GM23338 (cell line): ENCODE data around the gene CDKL1. TPM values are rescaled to one million over a fixed set of nuclear protein-coding genes. Genes with fewer than 3 reads are reported as not detected.

ENCODE experiments used
- ATAC-seq: fragments of 200-7000 bp; cut with Tn5 transposase; 3 replicates; pipeline ENCODE4 v1.9.1; 2020
- DNase-seq: peaks from one replicate; pipeline ENCODE4 v3.0.0-alpha.2; 2015; ENCODE audit warnings: low spot score
- H2AFZ ChIP-seq: fragments of 200-600 bp; sonication (generic); 2 replicates; pipeline ENCODE4 v1.8.0; 2016; ENCODE audit warnings: antibody characterized with exemption, mild to moderate bottlenecking, moderate library complexity
- H3F3A ChIP-seq: fragments of 200-600 bp; sonication (generic); replicated peaks from 2 replicates; pipeline ENCODE4 v1.8.0; 2017; ENCODE audit warnings: antibody characterized with exemption, mixed run types, low read depth
- H3K27ac ChIP-seq: fragments of 200-600 bp; sonication (generic); 2 replicates; pipeline ENCODE4 v1.6.1; 2016; ENCODE audit warnings: low read depth
- H3K27me3 ChIP-seq: fragments of 200-600 bp; sonication (generic); 2 replicates; pipeline ENCODE4 v1.8.0; 2016; ENCODE audit warnings: mild to moderate bottlenecking, mixed run types, moderate library complexity; ENCODE audit not compliant: insufficient read depth
- H3K36me3 ChIP-seq: fragments of 200-600 bp; sonication (generic); 2 replicates; pipeline ENCODE4 v1.8.0; 2016; ENCODE audit warnings: mild to moderate bottlenecking; ENCODE audit not compliant: insufficient read depth
- H3K4me1 ChIP-seq: fragments of 200-600 bp; sonication (generic); 2 replicates; pipeline ENCODE4 v1.8.0; 2016; ENCODE audit warnings: mild to moderate bottlenecking, moderate library complexity; ENCODE audit not compliant: insufficient read depth
- H3K4me2 ChIP-seq: fragments of 200-600 bp; sonication (generic); 2 replicates; pipeline ENCODE4 v1.7.1; 2017; ENCODE audit warnings: mixed run types
- H3K4me3 ChIP-seq: fragments of 200-600 bp; sonication (generic); 2 replicates; pipeline ENCODE4 v1.6.1; 2016; ENCODE audit warnings: mixed run types
- H3K79me2 ChIP-seq: fragments of 200-600 bp; sonication (generic); replicated peaks from 2 replicates; pipeline ENCODE4 v1.8.0; 2017; ENCODE audit warnings: mild to moderate bottlenecking; ENCODE audit not compliant: insufficient read depth
- H3K9me2 ChIP-seq: fragments of 200-600 bp; sonication (generic); 2 replicates; pipeline ENCODE4 v1.8.0; 2017; ENCODE audit not compliant: insufficient read depth
- H4K20me1 ChIP-seq: fragments of 200-600 bp; sonication (generic); replicated peaks from 2 replicates; pipeline ENCODE4 v1.8.0; 2017; ENCODE audit warnings: mild to moderate bottlenecking; ENCODE audit not compliant: insufficient read depth
- H3K27ac Mint-ChIP-seq: 2 replicates; pipeline ENCODE4 v1.8.0; 2020; ENCODE audit warnings: inconsistent platforms, mild to moderate bottlenecking, moderate library complexity, mixed read lengths
- H3K27me3 Mint-ChIP-seq: 3 replicates; pipeline ENCODE4 v1.8.0; 2022; ENCODE audit warnings: low read depth, mild to moderate bottlenecking, moderate library complexity, mixed read lengths, inconsistent platforms; ENCODE audit not compliant: insufficient read depth, poor library complexity
- H3K36me3 Mint-ChIP-seq: 3 replicates; pipeline ENCODE4 v1.8.0; 2021; ENCODE audit warnings: low read depth, mild to moderate bottlenecking, inconsistent platforms, moderate library complexity, mixed read lengths
- H3K4me1 Mint-ChIP-seq: 3 replicates; pipeline ENCODE4 v1.8.0; 2020; ENCODE audit warnings: mild to moderate bottlenecking, inconsistent platforms, mixed read lengths
- H3K4me3 Mint-ChIP-seq: 3 replicates; pipeline ENCODE4 v1.8.0; 2021; ENCODE audit warnings: moderate library complexity, mild to moderate bottlenecking, inconsistent platforms, mixed read lengths
- H3K9me3 Mint-ChIP-seq: 3 replicates; pipeline ENCODE4 v1.8.0; 2020; ENCODE audit warnings: moderate library complexity, mild to moderate bottlenecking, inconsistent platforms, mixed read lengths
- CREB1 ChIP-seq: fragments of 250-450 bp; sonication (Bioruptor Pico); IDR thresholded peaks from 2 replicates; pipeline ENCODE4 v1.5.0; 2020; ENCODE audit warnings: low read depth, mild to moderate bottlenecking, moderate library complexity
- JUNB ChIP-seq: IDR thresholded peaks from one replicate; pipeline ENCODE4 v1.6.1; 2016; ENCODE audit warnings: antibody characterized with exemption; ENCODE audit not compliant: unreplicated experiment
- ZNF114 ChIP-seq: fragments of 250-450 bp; sonication (Bioruptor Pico); IDR thresholded peaks from 2 replicates; pipeline ENCODE4 v1.5.0; 2020; ENCODE audit warnings: mild to moderate bottlenecking, moderate library complexity
- ZNF331 ChIP-seq: fragments of 250-450 bp; sonication (Bioruptor Pico); IDR thresholded peaks from 2 replicates; pipeline ENCODE4 v1.5.0; 2020; ENCODE audit warnings: low read depth, mild to moderate bottlenecking, moderate library complexity
- polyA plus RNA-seq: library from polyadenylated mRNA; unstranded; fragments of >200 nt; fragmentation: Nextera tagmentation; extraction: Ambion mirVana; gene quantifications from 2 replicates; pipeline ENCODE4 v1.2.1, GENCODE V29; 2016
- total RNA-seq: library from RNA; depleted of rRNA; stranded (reverse); fragments of >200 nt; shearing (Covaris generic); gene quantifications from 2 replicates; pipeline ENCODE4 v1.2.3, GENCODE V29; 2014
- TF ChIP-seq, protein P1 (sequence below): fragments of 250-450 bp; sonication (Bioruptor Pico); IDR thresholded peaks from 2 replicates; pipeline ENCODE4 v1.5.0; 2020; ENCODE audit warnings: mild to moderate bottlenecking, moderate library complexity
- TF ChIP-seq, protein P2 (sequence below): IDR thresholded peaks from one replicate; pipeline ENCODE4 v1.6.1; 2018; ENCODE audit warnings: antibody characterized with exemption; ENCODE audit not compliant: unreplicated experiment

CDKL1 gene
- total and polyA plus RNA-seq, 2 experiments from 2014 or later = 0.52 TPM

GRCh38 chr14:50353126-50353525, 43.6 kb downstream of the CDKL1 start (continued):
- TF ChIP-seq, protein P1, sequence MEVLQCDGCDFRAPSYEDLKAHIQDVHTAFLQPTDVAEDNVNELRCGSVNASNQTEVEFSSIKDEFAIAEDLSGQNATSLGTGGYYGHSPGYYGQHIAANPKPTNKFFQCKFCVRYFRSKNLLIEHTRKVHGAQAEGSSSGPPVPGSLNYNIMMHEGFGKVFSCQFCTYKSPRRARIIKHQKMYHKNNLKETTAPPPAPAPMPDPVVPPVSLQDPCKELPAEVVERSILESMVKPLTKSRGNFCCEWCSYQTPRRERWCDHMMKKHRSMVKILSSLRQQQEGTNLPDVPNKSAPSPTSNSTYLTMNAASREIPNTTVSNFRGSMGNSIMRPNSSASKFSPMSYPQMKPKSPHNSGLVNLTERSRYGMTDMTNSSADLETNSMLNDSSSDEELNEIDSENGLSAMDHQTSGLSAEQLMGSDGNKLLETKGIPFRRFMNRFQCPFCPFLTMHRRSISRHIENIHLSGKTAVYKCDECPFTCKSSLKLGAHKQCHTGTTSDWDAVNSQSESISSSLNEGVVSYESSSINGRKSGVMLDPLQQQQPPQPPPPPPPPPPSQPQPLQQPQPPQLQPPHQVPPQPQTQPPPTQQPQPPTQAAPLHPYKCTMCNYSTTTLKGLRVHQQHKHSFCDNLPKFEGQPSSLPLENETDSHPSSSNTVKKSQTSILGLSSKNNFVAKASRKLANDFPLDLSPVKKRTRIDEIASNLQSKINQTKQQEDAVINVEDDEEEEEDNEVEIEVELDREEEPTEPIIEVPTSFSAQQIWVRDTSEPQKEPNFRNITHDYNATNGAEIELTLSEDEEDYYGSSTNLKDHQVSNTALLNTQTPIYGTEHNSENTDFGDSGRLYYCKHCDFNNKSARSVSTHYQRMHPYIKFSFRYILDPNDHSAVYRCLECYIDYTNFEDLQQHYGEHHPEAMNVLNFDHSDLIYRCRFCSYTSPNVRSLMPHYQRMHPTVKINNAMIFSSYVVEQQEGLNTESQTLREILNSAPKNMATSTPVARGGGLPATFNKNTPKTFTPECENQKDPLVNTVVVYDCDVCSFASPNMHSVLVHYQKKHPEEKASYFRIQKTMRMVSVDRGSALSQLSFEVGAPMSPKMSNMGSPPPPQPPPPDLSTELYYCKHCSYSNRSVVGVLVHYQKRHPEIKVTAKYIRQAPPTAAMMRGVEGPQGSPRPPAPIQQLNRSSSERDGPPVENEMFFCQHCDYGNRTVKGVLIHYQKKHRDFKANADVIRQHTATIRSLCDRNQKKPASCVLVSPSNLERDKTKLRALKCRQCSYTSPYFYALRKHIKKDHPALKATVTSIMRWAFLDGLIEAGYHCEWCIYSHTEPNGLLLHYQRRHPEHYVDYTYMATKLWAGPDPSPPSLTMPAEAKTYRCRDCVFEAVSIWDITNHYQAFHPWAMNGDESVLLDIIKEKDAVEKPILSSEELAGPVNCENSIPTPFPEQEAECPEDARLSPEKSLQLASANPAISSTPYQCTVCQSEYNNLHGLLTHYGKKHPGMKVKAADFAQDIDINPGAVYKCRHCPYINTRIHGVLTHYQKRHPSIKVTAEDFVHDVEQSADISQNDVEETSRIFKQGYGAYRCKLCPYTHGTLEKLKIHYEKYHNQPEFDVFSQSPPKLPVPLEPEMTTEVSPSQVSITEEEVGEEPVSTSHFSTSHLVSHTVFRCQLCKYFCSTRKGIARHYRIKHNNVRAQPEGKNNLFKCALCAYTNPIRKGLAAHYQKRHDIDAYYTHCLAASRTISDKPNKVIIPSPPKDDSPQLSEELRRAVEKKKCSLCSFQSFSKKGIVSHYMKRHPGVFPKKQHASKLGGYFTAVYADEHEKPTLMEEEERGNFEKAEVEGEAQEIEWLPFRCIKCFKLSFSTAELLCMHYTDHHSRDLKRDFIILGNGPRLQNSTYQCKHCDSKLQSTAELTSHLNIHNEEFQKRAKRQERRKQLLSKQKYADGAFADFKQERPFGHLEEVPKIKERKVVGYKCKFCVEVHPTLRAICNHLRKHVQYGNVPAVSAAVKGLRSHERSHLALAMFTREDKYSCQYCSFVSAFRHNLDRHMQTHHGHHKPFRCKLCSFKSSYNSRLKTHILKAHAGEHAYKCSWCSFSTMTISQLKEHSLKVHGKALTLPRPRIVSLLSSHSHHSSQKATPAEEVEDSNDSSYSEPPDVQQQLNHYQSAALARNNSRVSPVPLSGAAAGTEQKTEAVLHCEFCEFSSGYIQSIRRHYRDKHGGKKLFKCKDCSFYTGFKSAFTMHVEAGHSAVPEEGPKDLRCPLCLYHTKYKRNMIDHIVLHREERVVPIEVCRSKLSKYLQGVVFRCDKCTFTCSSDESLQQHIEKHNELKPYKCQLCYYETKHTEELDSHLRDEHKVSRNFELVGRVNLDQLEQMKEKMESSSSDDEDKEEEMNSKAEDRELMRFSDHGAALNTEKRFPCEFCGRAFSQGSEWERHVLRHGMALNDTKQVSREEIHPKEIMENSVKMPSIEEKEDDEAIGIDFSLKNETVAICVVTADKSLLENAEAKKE (CRISPR knock-in tag) = no peak
- TF ChIP-seq, protein P2, sequence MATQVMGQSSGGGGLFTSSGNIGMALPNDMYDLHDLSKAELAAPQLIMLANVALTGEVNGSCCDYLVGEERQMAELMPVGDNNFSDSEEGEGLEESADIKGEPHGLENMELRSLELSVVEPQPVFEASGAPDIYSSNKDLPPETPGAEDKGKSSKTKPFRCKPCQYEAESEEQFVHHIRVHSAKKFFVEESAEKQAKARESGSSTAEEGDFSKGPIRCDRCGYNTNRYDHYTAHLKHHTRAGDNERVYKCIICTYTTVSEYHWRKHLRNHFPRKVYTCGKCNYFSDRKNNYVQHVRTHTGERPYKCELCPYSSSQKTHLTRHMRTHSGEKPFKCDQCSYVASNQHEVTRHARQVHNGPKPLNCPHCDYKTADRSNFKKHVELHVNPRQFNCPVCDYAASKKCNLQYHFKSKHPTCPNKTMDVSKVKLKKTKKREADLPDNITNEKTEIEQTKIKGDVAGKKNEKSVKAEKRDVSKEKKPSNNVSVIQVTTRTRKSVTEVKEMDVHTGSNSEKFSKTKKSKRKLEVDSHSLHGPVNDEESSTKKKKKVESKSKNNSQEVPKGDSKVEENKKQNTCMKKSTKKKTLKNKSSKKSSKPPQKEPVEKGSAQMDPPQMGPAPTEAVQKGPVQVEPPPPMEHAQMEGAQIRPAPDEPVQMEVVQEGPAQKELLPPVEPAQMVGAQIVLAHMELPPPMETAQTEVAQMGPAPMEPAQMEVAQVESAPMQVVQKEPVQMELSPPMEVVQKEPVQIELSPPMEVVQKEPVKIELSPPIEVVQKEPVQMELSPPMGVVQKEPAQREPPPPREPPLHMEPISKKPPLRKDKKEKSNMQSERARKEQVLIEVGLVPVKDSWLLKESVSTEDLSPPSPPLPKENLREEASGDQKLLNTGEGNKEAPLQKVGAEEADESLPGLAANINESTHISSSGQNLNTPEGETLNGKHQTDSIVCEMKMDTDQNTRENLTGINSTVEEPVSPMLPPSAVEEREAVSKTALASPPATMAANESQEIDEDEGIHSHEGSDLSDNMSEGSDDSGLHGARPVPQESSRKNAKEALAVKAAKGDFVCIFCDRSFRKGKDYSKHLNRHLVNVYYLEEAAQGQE = no peak
- TF ChIP-seq CREB1 (CRISPR knock-in tag) = no peak
- no peak for TF ChIP-seq ZNF114 (CRISPR knock-in tag)

DNA sequence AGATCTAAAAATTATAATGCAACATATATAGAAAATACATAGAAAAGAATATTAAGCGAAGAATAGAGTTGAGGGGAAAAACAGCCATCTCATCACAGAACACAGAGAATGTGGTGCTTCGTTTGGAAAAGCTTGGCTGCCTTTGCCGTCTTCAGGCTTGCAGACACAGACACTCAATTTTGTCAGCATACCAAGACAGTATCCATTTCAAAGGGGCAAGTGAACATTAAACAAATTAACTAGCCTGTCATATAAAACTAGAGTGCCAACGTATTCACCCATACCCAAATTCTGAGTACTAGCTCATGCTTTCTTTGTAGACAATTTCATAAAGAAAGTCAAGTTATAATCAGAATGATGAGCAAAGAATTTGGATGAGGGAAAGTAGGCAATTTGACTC, 44.1 kb downstream of the CDKL1 start:
- H3K27ac ChIP-seq = no peak overlapping the region

More for the DNA sequence above, 44.1 kb downstream of the CDKL1 start:
- Mint-ChIP-seq H3K27me3 (peaks cover 2% of the 10 kb centered on the region), H3K36me3 (no peaks in the 10 kb centered on the region), H3K27ac (no peak overlapping the region), H3K9me3 (no peaks in the 10 kb centered on the region), H3K4me3 (no peak overlapping the region), H3K4me1 (peaks cover 3% of the 10 kb centered on the region; the same call in 2 of the 3 replicates)
- H3F3A ChIP-seq = no peaks in the 10 kb centered on the region
- no peaks in the 10 kb centered on the region for H3K79me2 ChIP-seq
- H3K9me2 ChIP-seq = no peaks in the 10 kb centered on the region
- TF ChIP-seq ZNF331 (CRISPR knock-in tag) (no peak), JUNB (no peak)
- H3K27me3 ChIP-seq = no peaks in the 10 kb centered on the region
- H3K4me3 ChIP-seq = no peak overlapping the region
- no peak overlapping the region for H2AFZ ChIP-seq
- H3K36me3 ChIP-seq = no peaks in the 10 kb centered on the region
- no peaks in the 10 kb centered on the region for H3K4me1 ChIP-seq
- ATAC-seq = no peak
- no peak for DNase-seq
- no peaks in the 10 kb centered on the region for H4K20me1 ChIP-seq
- H3K4me2 ChIP-seq = no peak overlapping the region
